CMK (cell line): Measurements from ENCODE around the gene GATM.

Experiments
- DNase-seq: peaks from one replicate; pipeline ENCODE4 v3.0.0-alpha.2; 2010; ENCODE audit warnings: low read depth

The GATM gene

GRCh38 chr15:45378149-45378912 is at the start of gene GATM:
TSS of gene GATM (minus strand) at chr15:45378544. CDS start at chr15:45378453, 91 bp downstream.
- DNase-seq = no peak

GRCh38 chr15:45427085-45427484 is 48.7 kb upstream of the GATM start:
- no peak for DNase-seq

GRCh38 chr15:45425135-45425534 is 46.8 kb upstream of the GATM start:
- no peak for DNase-seq

DNA sequence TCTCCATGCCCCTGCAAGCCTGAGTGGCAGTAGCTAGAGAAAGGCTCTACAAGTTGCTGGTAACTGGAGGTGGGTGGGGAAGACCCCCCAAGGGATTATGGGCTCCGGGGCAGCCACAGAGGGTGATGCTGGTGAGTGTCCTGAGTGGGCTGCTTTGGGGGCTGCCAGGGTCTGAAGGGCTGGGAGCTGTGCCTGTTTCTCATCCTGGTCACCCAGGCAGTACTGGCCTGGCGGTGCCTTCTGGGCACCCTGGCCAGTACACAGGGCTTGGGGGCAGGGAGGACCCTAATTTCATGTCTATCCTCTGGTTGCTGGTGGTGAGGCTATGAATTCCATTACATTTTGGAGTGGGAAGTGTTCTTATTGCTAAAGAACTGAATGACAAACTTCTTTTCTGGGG is 46.1 kb upstream of the GATM start:
- no peak for DNase-seq

DNA sequence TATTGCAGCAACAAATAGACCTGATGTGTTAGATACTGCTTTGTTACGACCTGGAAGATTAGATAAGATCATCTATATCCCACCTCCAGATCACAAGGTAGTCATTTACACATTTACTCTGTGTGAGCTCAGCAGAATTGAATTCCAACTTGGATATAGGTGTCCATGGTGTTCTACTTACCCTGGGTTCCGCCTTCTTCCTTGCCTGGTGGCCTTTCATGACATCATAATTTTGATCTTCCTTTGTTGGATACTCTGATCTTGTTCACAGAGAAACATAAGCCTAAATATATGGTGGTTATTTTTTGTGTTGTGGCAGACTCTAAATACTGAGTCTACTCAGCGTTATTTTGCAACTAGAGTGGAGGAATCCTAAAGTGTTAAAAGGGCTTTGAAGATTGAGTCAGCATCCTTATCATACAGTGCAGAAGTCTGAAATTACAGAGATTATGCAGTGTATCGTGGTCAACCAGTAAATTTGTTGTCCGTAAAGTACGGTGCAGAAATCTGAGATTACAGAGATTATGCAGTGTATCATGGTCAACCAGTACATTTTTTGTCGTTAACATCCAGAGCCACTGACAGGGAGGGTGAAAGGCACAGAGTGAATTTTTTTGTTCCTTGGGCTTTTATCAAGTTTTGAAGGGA is 39.1 kb upstream of the GATM start:
- peak; percentile 25 for DNase-seq

- DNase-seq = no peak
These were observed 36.0 kb upstream of the GATM start for GRCh38 chr15:45414215-45414885.

GRCh38 chr15:45409596-45409995 is 31.3 kb upstream of the GATM start:
- DNase-seq = no peak

GRCh38 chr15:45407786-45408185 is 29.4 kb upstream of the GATM start:
- DNase-seq = no peak

DNA sequence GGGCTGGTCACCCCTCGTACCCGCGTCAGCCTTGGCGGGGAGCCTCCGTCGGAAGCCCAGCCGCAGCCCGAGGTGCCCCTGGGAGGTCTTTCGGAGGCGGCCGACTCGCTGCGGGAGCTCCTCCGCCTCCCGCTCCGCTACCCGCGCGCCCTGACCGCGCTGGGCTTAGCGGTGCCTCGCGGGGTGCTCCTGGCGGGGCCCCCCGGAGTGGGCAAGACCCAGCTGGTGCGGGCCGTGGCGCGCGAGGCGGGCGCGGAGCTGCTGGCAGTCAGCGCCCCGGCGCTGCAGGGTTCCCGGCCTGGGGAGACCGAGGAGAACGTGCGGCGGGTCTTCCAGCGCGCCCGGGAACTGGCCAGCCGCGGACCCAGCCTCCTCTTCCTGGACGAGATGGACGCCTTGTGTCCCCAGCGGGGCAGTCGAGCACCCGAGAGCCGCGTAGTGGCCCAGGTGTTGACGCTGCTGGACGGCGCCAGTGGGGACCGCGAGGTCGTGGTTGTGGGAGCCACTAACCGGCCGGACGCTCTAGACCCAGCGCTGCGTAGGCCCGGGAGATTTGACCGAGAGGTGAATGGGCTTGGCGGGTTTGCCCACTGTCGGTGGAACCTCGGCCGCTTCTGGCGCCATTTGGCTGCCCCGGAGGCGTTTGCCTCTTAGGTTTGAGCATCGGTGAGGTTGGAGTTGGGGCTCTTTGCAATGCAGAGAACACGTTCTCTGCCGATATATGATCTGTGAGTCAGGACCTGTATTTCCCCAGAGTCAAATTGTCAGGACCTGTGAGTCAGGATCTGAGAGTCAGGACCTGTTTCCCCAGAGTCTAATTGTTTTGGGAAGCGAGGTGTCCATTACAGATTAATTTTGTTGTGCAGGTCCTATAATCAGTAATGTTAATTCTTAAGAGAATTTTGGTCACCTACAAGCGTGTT is 24.9 kb upstream of the GATM start:
- no peak for DNase-seq

DNA sequence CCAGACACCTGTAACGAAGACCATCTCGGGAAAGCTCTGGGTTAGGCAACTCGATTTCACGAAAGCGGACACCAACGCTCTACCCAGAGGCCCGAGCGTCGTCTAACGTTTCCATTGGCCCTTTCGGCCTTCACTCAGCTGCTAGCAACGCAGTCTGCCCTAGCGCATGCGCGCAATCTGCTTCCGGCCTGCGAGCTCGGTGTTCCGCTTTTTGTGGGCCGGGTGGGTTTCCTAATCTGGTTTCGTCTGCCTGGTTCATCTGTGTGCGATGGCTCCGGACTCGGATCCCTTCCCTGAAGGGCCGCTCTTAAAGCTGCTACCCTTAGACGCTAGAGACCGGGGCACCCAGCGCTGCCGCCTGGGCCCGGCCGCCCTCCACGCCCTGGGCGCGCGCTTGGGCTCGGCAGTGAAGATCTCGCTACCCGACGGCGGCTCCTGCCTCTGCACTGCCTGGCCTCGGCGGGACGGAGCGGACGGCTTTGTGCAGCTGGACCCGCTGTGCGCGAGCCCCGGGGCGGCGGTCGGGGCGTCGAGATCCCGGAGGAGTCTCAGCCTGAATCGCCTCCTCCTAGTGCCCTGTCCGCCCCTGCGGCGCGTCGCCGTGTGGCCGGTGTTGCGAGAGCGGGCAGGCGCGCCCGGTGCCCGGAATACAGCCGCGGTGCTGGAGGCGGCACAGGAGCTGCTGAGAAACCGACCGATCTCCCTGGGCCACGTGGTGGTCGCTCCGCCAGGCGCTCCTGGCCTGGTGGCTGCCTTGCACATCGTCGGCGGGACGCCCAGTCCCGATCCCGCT is 24.0 kb upstream of the GATM start:
- DNase-seq = peak; percentile 83

GRCh38 chr15:45401665-45402161 is 23.4 kb upstream of the GATM start:
- no peak for DNase-seq

DNA sequence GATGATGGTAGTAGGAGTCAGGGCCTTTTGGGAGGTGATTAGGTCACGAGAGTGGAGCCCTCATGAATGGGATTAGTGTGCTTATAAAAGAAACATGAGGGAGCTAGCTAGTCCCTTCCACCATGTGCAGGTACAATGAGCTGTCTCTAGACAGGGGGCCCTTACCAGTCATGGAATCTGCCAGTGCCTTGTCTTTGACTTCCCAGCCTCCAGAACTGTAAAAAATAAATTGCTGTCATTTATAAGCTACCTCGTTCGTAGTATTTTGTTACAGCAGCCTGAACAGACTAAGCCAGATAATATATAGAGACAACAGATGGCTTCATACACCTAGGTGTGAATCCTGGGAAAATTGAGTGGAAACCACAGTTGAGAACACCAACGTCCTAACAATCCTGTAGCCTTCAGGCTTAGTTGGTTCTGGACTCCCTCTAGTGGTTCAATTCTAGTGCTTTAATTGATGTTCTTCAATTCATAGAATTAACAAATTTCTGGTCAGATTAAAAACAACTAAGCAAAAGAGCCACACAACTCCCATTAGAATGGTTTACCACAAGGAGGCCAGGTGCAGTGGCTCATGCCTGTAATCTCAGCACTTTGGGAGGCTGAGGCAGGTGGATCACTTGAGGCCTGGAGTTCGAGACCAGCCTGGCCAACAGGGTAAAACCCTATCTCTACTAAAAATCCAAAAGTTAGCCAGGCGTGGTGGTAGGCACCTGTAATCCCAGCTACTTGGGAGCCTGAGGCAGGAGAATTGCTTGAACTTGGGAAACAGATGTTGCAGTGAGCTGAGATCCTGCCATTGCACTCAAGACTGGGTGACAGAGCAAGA is 21.3 kb upstream of the GATM start:
- no peak for DNase-seq

DNA sequence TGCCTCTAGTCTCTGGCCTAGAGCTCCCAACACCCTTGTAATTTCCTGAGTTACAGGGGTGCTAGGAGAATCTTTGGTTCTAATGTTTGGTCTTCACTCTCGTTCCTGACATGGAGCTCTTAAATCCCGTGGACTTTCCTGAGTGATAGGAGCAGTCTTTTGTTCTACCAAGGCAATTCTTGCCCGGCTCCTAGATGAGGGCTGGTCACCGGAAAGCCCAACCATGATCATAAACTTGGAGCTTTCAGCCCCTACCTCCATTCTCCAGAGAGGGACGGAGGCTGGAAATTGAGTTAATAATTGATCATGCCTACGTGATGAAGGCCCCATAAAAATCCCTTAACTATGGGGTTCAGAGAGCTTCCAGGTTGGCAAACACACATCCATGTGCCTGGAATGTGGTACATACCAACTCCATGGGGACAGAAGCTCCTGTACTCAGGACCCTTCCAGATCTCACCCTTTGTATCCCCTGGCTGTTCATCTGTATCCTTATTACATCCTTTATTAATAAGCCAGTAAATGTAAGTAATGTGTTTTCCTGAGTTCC is 18.8 kb upstream of the GATM start:
- DNase-seq = no peak

DNA sequence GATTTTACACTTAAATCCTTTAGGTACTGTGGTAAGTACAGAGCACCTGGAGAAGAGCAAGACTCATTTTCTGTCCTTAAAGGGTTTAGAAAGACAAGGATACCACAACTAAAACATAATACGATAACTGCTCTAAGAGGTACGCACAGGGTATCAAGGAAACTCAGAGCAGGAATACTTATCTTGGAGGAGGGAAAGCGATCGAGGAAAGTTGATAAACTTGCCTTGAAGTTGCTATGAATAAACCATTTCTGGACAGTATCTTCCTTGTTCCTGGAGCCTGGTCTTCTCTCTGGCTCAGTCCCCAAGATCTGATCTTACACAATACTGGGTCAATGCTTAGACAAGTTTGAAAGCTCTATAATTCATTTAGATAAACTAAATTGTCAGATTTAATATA is 17.6 kb upstream of the GATM start:
- no peak for DNase-seq

- no peak for DNase-seq
These were observed 16.3 kb upstream of the GATM start for GRCh38 chr15:45394681-45395080.

DNA sequence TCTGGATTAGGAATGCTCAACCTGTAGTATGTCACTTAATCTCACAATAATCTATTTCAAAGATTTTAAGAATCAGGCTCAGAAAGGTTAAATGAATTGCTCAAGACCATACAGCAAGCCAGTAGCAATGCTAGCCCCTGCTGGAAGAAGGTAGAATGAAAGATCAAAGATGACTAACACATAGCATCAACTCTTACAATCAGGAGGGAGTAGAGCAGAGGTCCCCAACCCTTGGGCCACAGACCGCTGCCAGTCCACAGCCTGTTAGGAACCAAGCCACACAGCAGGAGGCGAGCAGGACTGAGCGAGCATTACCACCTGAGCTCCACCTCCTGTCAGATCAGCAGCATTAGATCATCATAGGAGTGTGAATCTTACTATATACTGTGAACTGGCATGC is 15.5 kb upstream of the GATM start:
- DNase-seq = no peak

- no peak for DNase-seq
These were observed 14.2 kb upstream of the GATM start for GRCh38 chr15:45392584-45392855.

DNA sequence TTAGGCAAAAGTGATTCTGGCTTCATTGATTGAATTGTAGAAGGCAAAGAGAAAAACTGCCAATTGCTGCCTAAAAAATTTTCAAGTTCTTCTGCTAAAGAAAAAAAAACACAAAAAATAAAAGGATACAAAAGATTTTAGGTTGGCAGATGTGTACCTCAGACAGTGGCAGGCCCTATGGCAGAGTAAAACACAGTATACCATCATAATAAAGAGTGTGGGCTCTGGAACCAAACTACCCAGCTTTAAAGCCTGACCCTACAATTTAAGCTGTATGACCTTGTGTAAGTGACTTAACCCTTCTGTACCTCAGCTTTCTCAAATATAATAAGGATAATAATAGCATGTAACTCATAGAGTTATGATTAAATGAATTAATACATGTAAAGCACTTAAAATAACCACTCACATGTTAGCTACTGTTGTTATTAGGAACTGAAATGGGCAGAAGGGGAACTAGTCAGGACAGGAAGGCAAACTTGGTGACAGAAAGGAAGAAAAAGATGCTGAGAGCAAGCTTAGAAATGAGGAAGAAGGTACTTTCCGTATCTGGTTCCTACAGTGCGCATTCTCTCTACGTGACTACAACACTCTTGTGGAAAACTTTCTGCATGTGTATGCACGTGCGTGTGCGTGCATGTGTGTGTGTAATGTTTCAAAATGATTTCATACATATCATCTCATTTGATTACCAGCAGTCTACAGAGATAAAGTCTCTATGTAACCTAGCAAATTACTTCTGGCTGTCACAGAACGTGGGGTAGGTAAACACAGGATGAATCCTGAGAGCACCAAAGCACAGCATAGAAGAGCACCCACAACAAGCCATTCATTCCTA is 13.6 kb upstream of the GATM start:
- DNase-seq = no peak

DNA sequence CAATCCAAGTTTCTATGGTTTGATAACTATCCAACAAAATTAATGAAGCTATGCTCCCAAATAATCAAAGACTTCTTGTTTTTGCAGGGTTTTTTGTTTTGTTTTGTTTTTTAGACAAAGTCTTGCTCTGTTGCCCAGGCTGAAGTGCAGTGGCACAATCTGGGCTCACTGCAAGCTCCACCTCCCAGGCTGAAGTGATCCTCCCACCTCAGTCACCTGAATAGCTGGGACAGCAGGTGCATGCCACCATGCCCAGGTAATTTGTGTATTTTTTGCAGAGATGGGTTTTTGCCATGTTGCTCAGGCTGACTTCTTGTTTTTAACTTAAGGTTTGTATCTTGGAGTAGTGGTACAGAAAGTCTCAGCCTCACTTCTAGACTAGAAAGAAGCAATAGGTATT is 11.0 kb upstream of the GATM start:
- no peak for DNase-seq
